VCaP (cell line): ENCODE results near the gene C19orf12.

Experiments
- H3K27ac ChIP-seq: fragments of 450-650 bp; 2 replicates; pipeline ENCODE4 v1.5.1; 2017
- CTCF ChIP-seq: fragments of 450-650 bp; conservative IDR thresholded peaks from 2 replicates; pipeline ENCODE4 v1.5.1; 2017; ENCODE audit warnings: mild to moderate bottlenecking, moderate library complexity

Gene C19orf12

DNA sequence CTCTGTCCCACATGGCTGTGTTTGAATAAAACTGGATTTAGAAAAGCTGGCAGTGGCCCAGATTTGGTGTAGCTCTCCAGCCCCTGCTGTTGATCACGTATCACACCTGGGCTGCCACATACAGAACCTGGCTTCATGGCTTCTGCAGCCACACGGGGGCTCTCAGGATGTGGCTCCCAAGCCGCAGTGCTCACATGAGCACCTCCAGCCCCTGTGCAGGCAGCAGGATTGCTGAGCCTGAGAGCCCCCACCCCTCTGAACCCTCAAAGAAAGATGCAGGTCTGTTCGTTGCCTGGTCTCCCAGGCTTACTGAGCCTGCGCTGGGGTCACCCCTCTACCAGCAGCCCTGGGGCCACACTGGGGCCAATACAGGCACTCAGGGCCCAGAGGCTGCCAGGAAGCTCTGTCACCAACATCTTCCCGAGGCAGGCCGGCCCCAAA is 47.1 kb downstream of the C19orf12 start:
- TF ChIP-seq CTCF, result no peak
- H3K27ac ChIP-seq, result peak overlapping the region; percentile 85; the same call in 1 of the 2 replicates

- peak overlapping the region; percentile 85; the same call in 1 of the 2 replicates for H3K27ac ChIP-seq
- TF ChIP-seq CTCF, result no peak
Measured at GRCh38 chr19:29667387-29667783, 47.7 kb downstream of the C19orf12 start.

DNA sequence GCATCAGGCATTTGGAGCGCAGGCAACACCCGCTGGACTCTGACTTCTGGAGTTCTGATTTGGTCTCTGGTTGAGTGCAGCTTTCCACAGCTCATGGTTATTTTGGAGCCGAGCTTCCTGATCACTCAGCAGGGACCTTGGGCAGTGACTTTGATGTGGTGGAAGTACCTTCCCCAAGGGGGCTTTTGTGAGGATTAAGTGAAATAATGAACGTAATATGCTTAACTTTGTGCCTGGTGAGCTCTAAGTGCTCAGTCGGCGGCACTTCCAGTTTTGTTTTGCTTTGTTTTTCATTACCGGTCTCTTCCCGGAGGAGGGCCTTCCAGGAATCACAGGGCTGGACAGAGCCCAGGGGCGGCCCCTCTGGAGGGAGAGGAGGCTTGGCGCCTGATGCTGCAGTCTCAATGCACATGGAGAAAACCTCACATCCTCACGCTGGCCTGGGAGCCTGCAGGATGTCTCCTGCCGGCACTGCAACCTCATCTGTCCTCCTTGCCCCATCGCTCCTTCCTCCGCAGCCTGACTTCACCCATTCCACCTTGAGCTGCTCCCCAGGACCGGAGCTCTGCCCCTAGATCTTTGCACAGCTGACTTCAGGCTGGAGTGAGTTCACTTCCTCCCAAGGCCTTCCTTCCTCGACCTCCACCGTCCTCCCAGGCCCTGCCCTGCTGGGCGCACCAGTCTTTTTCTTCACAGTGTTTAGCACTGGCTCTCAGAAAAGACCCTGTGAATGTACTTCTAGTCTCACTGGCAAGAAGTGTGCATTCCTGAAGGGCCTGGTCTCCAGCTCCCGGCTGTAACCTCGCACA is 48.3 kb downstream of the C19orf12 start:
- TF ChIP-seq CTCF, result no peak

GRCh38 chr19:29665826-29666577 is 49.1 kb downstream of the C19orf12 start:
- TF ChIP-seq CTCF, result no peak
- peak overlapping the region; percentile 85 for H3K27ac ChIP-seq

More for the DNA sequence above, 48.3 kb downstream of the C19orf12 start:
- H3K27ac ChIP-seq, result peak overlapping the region; percentile 85; the same call in 1 of the 2 replicates

GRCh38 chr19:29665215-29665825 is 49.7 kb downstream of the C19orf12 start, which contains the start of gene PLEKHF1:
TSS of gene PLEKHF1 (plus strand) at chr19:29665461. CDS start at chr19:29673840, 8,379 bp downstream.
- H3K27ac ChIP-seq, result peak within 1 kb of the TSS; percentile 85
- peak; percentile 9; the same call in 1 of the 2 replicates for TF ChIP-seq CTCF

GRCh38 chr19:29664753-29665214 is 50.3 kb downstream of the C19orf12 start:
- peak; percentile 55 for TF ChIP-seq CTCF
- peak overlapping the region; percentile 85 for H3K27ac ChIP-seq
